Left lung (tissue), 10 donors: ENCODE measurements around the gene CRACDL. TPM values are rescaled to one million over a fixed set of nuclear protein-coding genes. Genes with fewer than 3 reads are reported as not detected.
"Not testable (repeated sequence)": the region's sequence is repeated elsewhere in the genome, so short reads cannot be mapped to it uniquely, and the experiment has no call there.

Experiments used
- ATAC-seq: fragments of 200-7000 bp; cut with Tn5 transposase; one replicate; pipeline ENCODE4 v1.9.1; 2020; ENCODE audit warnings: moderate library complexity
- DNase-seq, 4 donors: peaks; one replicate each; pipeline ENCODE4 v3.0.0-alpha.2; 2013 to 2020
- H3K27ac ChIP-seq, 2 donors: fragments of 200-600 bp; sonication (generic) in 1 of 2; one replicate each; pipeline versions ENCODE4 v1.5.0 to v1.8.0; 2020 to 2021
- H3K27me3 ChIP-seq, 2 donors: fragments of 200-600 bp; sonication (generic) in 1 of 2; one replicate each; pipeline versions ENCODE4 v1.5.0 to v1.8.0; 2020 to 2021
- H3K36me3 ChIP-seq, 2 donors: fragments of 200-600 bp; sonication (generic) in 1 of 2; one replicate each; pipeline versions ENCODE4 v1.5.0 to v1.8.0; 2020 to 2021
- H3K4me1 ChIP-seq, 2 donors: fragments of 200-600 bp; one replicate each; pipeline ENCODE4 v1.8.0; 2021
- H3K4me3 ChIP-seq, 2 donors: fragments of 200-600 bp; sonication (generic) in 1 of 2; one replicate each; pipeline versions ENCODE4 v1.5.0 to v1.8.0; 2020 to 2021; ENCODE audit warnings: mild to moderate bottlenecking in 1 of 2
- H3K9me3 ChIP-seq, 2 donors: fragments of 200-600 bp; sonication (generic) in 1 of 2; one replicate each; pipeline versions ENCODE4 v1.5.0 to v1.8.0; 2020 to 2021
- intact Hi-C, 2 donors: fragments of 100-400 bp; cut with DNase I; formaldehyde crosslinking; loops; one replicate each; pipeline versions ENCODE4 v1.11.2 to v1.14.2; 2022
- polyA plus RNA-seq, 6 donors: library from polyadenylated mRNA; unstranded; fragments of 120-200 nt; gene quantifications; one replicate each; pipeline ENCODE4 v1.2.1, GENCODE V29; 2013; ENCODE audit not compliant: insufficient read length in 6 of 6
- total RNA-seq, 2 donors: library from RNA; stranded (reverse); fragmentation: NEBNext Ultra II Directional; extraction: Animal tissue kit (Norgen Biotek cat#: 25700); gene quantifications; one replicate each; pipeline ENCODE4 v1.2.1, GENCODE V29; 2021
- TF ChIP-seq, protein P1 (sequence below), 2 donors: fragments of 200-600 bp; sonication (generic) in 1 of 2; IDR thresholded peaks; one replicate each; pipeline versions ENCODE4 v1.5.0 to v1.8.0; 2021; ENCODE audit warnings: antibody characterized with exemption in 2 of 2
- donor health status: DM: no; HTN: yes; CAD: no.
- donor health status: DM: no; HTN: no; CAD: no.

CRACDL gene
- total and polyA plus RNA-seq, 8 donors = 4.0 to 15.2 (median 6.0) TPM

DNA sequence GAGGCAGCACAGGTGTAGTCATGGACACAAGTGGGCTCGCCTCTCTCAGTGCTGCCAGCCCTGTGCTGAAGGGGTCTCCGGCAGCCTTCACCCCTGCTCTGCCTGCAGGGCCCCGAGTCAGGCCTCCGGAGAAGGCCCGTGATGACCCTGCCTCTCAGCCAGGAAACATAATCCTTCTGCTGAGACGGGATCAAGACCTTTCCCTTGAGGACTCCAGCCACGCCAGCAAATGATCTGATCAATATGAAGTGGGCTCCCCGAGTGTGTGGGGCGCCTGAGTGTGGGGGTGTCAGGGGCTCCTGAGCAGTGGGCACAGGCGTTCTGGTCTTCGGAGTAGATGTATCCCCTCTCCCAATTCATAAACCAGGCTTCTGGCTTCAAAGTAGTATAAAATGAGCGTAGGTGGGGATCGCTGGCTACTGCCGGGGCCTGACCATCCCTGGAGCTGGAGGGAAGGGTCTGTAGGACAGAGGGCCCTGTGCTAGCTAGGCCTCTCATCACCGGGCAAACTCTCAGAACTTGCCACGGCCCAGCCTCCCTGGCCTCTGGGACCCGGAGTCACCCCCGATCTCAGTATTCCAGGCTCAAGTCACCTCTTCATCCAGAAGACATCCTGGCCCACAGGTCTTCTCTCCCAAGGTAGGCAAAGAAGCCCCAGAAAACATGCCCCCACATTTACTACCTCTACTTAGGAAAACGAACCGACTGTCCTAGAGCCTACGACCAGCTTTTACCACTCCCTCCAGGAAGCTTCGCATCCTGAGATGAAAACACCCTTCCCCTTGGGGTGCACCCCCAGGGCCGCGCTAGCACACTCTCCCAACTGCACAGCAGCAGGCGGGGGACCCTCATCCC, 33.6 kb downstream of the CRACDL start:
- H3K27me3 ChIP-seq = no peaks in the 10 kb centered on the region
- intact Hi-C loops = no loop called here
- ATAC-seq (no peak), DNase-seq (peak in 1 of 4 donors; percentile 11)
- H3K36me3 ChIP-seq = no peaks in the 10 kb centered on the region
- no peaks in the 10 kb centered on the region for H3K9me3 ChIP-seq
- H3K4me1 ChIP-seq = no peaks in the 10 kb centered on the region
- TF ChIP-seq, protein P1, sequence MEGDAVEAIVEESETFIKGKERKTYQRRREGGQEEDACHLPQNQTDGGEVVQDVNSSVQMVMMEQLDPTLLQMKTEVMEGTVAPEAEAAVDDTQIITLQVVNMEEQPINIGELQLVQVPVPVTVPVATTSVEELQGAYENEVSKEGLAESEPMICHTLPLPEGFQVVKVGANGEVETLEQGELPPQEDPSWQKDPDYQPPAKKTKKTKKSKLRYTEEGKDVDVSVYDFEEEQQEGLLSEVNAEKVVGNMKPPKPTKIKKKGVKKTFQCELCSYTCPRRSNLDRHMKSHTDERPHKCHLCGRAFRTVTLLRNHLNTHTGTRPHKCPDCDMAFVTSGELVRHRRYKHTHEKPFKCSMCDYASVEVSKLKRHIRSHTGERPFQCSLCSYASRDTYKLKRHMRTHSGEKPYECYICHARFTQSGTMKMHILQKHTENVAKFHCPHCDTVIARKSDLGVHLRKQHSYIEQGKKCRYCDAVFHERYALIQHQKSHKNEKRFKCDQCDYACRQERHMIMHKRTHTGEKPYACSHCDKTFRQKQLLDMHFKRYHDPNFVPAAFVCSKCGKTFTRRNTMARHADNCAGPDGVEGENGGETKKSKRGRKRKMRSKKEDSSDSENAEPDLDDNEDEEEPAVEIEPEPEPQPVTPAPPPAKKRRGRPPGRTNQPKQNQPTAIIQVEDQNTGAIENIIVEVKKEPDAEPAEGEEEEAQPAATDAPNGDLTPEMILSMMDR (IDR thresholded peaks at IDR 0.05) = no peak
- no peak overlapping the region for H3K4me3 ChIP-seq
- H3K27ac ChIP-seq = no peak overlapping the region

GRCh38 chr2:98901702-98902101, 34.3 kb downstream of the CRACDL start:
- Histone ChIP-seq H3K27ac (no peak overlapping the region), H3K4me3 (no peak overlapping the region), H3K9me3 (no peaks in the 10 kb centered on the region), H3K36me3 (no peaks in the 10 kb centered on the region), H3K4me1 (no peaks in the 10 kb centered on the region), H3K27me3 (no peaks in the 10 kb centered on the region)
- TF ChIP-seq, protein P1 (IDR thresholded peaks at IDR 0.05) = no peak
- intact Hi-C loops = no loop called here
- ATAC-seq (no peak), DNase-seq (peak in 1 of 4 donors; percentile 24)

DNA sequence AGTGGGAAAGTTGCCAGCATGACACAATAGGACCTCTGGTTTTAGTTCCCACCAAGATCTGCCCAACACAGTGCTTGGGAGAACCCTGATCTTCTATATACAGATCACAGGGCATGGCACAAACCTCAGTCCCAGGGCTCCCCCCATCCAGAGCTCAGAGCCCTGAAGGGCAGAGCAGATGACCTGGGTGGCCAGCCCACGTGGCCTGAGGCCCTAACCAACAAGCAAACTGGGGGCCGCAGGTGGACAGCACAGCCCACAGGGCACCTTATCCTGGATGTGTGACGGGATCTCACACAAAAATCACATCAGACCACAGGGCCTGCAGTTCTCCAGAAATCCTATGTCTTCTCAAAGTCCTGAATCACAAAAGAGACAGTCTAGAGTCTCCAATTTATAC, 34.7 kb downstream of the CRACDL start:
- ATAC-seq = no peak
- intact Hi-C loops = no loop called here
- H3K27ac ChIP-seq = no peak overlapping the region

GRCh38 chr2:98900721-98901120, 35.3 kb downstream of the CRACDL start:
- ATAC-seq = peak; percentile 87
- intact Hi-C loops = no loop called here
- Histone ChIP-seq H3K27me3 (no peaks in the 10 kb centered on the region), H3K27ac (no peak overlapping the region), H3K4me3 (no peak overlapping the region), H3K4me1 (no peaks in the 10 kb centered on the region), H3K36me3 (no peaks in the 10 kb centered on the region), H3K9me3 (no peaks in the 10 kb centered on the region)
- TF ChIP-seq, protein P1 (IDR thresholded peaks at IDR 0.05) = no peak
- peak in 1 of 4 donors; percentile 77 for DNase-seq

More for the DNA sequence above, 34.7 kb downstream of the CRACDL start:
- H3K36me3 ChIP-seq = no peaks in the 10 kb centered on the region
- no peaks in the 10 kb centered on the region for H3K4me1 ChIP-seq
- TF ChIP-seq, protein P1 (IDR thresholded peaks at IDR 0.05) = no peak
- DNase-seq = peak in 1 of 4 donors; percentile 30
- no peak overlapping the region for H3K4me3 ChIP-seq
- no peaks in the 10 kb centered on the region for H3K27me3 ChIP-seq
- no peaks in the 10 kb centered on the region for H3K9me3 ChIP-seq

DNA sequence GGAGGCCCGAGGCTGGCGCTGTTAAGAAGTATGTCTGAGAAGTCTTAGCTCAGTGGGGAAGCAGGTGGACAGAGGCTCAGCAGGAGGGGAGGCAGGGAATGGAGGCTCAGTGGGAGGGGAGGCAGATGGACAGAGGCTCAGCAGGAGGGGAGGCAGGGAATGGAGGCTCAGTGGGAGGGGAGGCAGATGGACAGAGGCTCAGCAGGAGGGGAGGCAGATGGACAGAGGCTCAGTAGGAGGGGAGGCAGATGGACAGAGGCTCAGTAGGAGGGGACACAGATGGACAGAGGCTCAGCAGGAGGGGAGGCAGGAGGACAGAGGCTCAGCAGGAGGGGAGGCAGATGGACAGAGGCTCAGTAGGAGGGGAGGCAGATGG, 36.3 kb downstream of the CRACDL start:
- DNase-seq, H3K36me3 ChIP-seq, H3K9me3 ChIP-seq, H3K27ac ChIP-seq, H3K27me3 ChIP-seq, H3K4me1 ChIP-seq, intact Hi-C loops, H3K4me3 ChIP-seq, ATAC-seq: not testable (repeated sequence)
